HG03432 (cell line): Measurements from ENCODE around the gene EML4.

ENCODE experiments used
- ATAC-seq: cut with Tn5 transposase; IDR thresholded peaks from one replicate; pipeline ENCODE4 v1.9.1; 2021; ENCODE audit warnings: mild to moderate bottlenecking, moderate library complexity; ENCODE audit not compliant: unreplicated experiment

The EML4 gene

GRCh38 chr2:42296226-42296625 lies 127.1 kb downstream of the EML4 start:
- ATAC-seq: peak; percentile 85

- ATAC-seq: no peak
Measured at GRCh38 chr2:42297322-42297936, 128.3 kb downstream of the EML4 start.

GRCh38 chr2:42298132-42298531 lies 129.0 kb downstream of the EML4 start:
- ATAC-seq: no peak

- no peak for ATAC-seq
Measured at GRCh38 chr2:42298996-42299754, 130.0 kb downstream of the EML4 start.

GRCh38 chr2:42300527-42300926 lies 131.4 kb downstream of the EML4 start:
- no peak for ATAC-seq

- ATAC-seq: no peak
Measured at GRCh38 chr2:42303252-42303651, 134.1 kb downstream of the EML4 start.

GRCh38 chr2:42304059-42304713 lies 135.0 kb downstream of the EML4 start:
- no peak for ATAC-seq

- no peak for ATAC-seq
Measured at GRCh38 chr2:42307180-42307579, 138.0 kb downstream of the EML4 start.

- no peak for ATAC-seq
Measured at GRCh38 chr2:42309366-42309765, 140.2 kb downstream of the EML4 start.

- no peak for ATAC-seq
Measured at GRCh38 chr2:42310007-42310515, 140.9 kb downstream of the EML4 start.

- ATAC-seq: no peak
Measured at GRCh38 chr2:42312106-42312505, 143.0 kb downstream of the EML4 start.

GRCh38 chr2:42314892-42315468 lies 145.8 kb downstream of the EML4 start:
- ATAC-seq: no peak

GRCh38 chr2:42315844-42316470 lies 146.8 kb downstream of the EML4 start:
- no peak for ATAC-seq

GRCh38 chr2:42316910-42317309 lies 147.8 kb downstream of the EML4 start:
- ATAC-seq: no peak

- ATAC-seq: no peak
Measured at GRCh38 chr2:42317486-42317885, 148.3 kb downstream of the EML4 start.

- no peak for ATAC-seq
Measured at GRCh38 chr2:42317945-42318344, 148.8 kb downstream of the EML4 start.

GRCh38 chr2:42319265-42319664 lies 150.1 kb downstream of the EML4 start:
- ATAC-seq: no peak

GRCh38 chr2:42321452-42322064 lies 152.4 kb downstream of the EML4 start:
- no peak for ATAC-seq

- no peak for ATAC-seq
Measured at GRCh38 chr2:42324244-42324643, 155.1 kb downstream of the EML4 start.

GRCh38 chr2:42324949-42325348 lies 155.8 kb downstream of the EML4 start:
- ATAC-seq: no peak

GRCh38 chr2:42325609-42326008 lies 156.5 kb downstream of the EML4 start:
- no peak for ATAC-seq
